Gastrocnemius medialis (tissue), 4 donors: ENCODE results near the gene SPECC1L. TPM values are rescaled to one million over a fixed set of nuclear protein-coding genes. Genes with fewer than 3 reads are reported as not detected.
"Not testable (repeated sequence)": the region's sequence is repeated elsewhere in the genome, so short reads cannot be mapped to it uniquely, and the experiment has no call there.

ENCODE experiments used
- ATAC-seq, 2 donors: fragments of 150-250 bp; one replicate each; pipeline ENCODE4 v1.9.1; 2016
- DNase-seq, 2 donors: peaks; one replicate each; pipeline ENCODE4 v3.0.0-alpha.2; 2019
- H3K27ac ChIP-seq, 4 donors: fragments of 200-600 bp; sonication (generic); 1 replicate in 1 of 4; 2 replicates in 3 of 4; pipeline ENCODE4 v1.5.1; 2016 to 2018; ENCODE audit warnings: mild to moderate bottlenecking in 2 of 4, moderate library complexity in 1 of 4
- H3K27me3 ChIP-seq, 3 donors: fragments of 200-600 bp; sonication (generic) in 2 of 3; 1 replicate in 1 of 3; 2 replicates in 2 of 3; pipeline versions ENCODE4 v1.5.1 to v1.6.0; 2016 to 2019; ENCODE audit warnings: mild to moderate bottlenecking in 1 of 3, moderate library complexity in 1 of 3
- H3K36me3 ChIP-seq, 2 donors: fragments of 200-600 bp; sonication (generic) in 1 of 2; one replicate each; pipeline ENCODE4 v1.5.1; 2017 to 2018
- H3K4me1 ChIP-seq, 2 donors: fragments of 200-600 bp; sonication (generic) in 1 of 2; one replicate each; pipeline ENCODE4 v1.5.1; 2016 to 2017; ENCODE audit warnings: mild to moderate bottlenecking in 2 of 2
- H3K4me3 ChIP-seq, 4 donors: fragments of 200-600 bp; sonication (generic) in 3 of 4; 1 replicate in 1 of 4; 2 replicates in 3 of 4; pipeline ENCODE4 v1.5.1; 2016 to 2019; ENCODE audit warnings: mild to moderate bottlenecking in 2 of 4
- H3K9me3 ChIP-seq, 3 donors: fragments of 200-600 bp; sonication (generic) in 2 of 3; 1 replicate in 1 of 3; 2 replicates in 2 of 3; pipeline ENCODE4 v1.5.1; 2016 to 2019
- POLR2A ChIP-seq, 2 donors: fragments of 450-650 bp; IDR thresholded peaks; one replicate each; pipeline ENCODE4 v1.6.1; 2017; ENCODE audit warnings: antibody characterized with exemption in 2 of 2, mild to moderate bottlenecking in 2 of 2, moderate library complexity in 2 of 2
- in situ Hi-C, 4 donors: fragments of 200-750 bp; cut with MboI; loops; one replicate each; pipeline versions ENCODE4 v1.15.0 to v1.8.0; 2017; ENCODE audit warnings: low sequenced_read_pairs in 4 of 4
- intact Hi-C: fragments of 100-400 bp; cut with DNase I; formaldehyde crosslinking; loops from one replicate; pipeline ENCODE4 v1.15.1; 2023; ENCODE audit warnings: low total_unique reads
- total RNA-seq, 4 donors: library from RNA; depleted of rRNA; stranded (reverse); fragments of >200 nt; gene quantifications; one replicate each; pipeline versions ENCODE4 v1.1.0 to v1.2.3, GENCODE V29; 2016
- TF ChIP-seq, protein P1 (sequence below), 5 experiments: fragments of 450-650 bp in 3 of 5; fragments of 200-600 bp in 2 of 5; sonication (generic) in 2 of 5; IDR thresholded peaks in 4 of 5; conservative IDR thresholded peaks in 1 of 5; 1 replicate in 4 of 5; 2 replicates in 1 of 5; pipeline ENCODE4 v1.5.1; 2016 to 2019; ENCODE audit warnings: antibody characterized with exemption in 5 of 5, mild to moderate bottlenecking in 3 of 5, moderate library complexity in 3 of 5

The SPECC1L gene
- total RNA-seq, 4 donors from 2014 or later: 16.2 to 19.9 (median 18.7) TPM

DNA sequence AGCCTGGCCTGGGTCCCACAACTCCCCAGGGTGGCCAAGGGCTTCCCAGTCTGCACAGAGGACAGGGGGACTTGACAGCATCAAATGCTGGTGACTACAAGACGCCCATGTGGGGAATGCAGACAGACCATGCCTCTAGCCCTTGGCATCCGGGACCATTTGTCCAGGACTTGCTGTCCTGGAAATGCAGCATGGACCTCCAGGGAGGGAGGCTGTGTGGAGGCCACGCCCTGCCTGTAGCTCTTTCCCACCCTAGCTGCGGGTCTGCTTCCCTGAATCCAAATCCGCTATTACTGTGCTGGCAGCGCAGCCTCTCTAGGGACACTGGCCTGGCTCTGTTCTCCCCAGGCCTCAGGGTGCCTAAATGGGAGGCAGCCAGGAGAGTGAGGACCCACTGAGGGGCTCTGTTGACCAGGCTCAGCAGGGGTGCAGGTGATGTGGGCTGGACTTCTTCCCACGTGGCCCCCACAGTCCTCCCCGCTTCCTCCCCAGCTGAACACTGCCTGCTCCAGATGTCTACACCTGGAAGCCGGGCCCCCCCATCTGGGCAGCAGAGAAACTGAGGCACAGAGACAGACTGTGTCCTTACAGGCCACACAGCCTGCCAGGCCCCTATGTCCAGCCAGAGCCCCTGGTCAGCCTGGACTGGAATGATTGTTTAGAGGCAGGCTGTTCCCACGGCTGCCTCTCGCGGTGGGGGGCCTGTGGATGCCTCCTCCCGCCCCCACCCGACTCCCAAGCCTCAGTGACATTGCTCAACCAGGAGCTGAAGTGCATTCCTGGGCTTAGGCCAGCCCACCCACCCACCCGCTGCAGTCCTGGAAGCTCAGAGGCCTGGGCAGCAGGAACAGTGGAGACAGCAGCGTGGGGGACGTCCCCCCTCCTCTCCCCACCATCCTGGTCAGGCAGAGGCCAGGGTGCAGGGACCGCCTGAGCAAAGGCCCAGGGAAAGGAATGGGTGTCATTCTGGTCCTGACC lies 24.8 kb upstream of the SPECC1L start:
- intact Hi-C loops (loop anchor here (5.0 kb wide), 1 partner anchor 39 kb away; no protein-coding TSS in a partner anchor), in situ Hi-C loops (loop anchor here in 3 of 4 donors (10.0 to 25.0 kb wide), 2 partner anchors 51 to 134 kb away; no protein-coding TSS in a partner anchor)
- TF ChIP-seq, protein P1, sequence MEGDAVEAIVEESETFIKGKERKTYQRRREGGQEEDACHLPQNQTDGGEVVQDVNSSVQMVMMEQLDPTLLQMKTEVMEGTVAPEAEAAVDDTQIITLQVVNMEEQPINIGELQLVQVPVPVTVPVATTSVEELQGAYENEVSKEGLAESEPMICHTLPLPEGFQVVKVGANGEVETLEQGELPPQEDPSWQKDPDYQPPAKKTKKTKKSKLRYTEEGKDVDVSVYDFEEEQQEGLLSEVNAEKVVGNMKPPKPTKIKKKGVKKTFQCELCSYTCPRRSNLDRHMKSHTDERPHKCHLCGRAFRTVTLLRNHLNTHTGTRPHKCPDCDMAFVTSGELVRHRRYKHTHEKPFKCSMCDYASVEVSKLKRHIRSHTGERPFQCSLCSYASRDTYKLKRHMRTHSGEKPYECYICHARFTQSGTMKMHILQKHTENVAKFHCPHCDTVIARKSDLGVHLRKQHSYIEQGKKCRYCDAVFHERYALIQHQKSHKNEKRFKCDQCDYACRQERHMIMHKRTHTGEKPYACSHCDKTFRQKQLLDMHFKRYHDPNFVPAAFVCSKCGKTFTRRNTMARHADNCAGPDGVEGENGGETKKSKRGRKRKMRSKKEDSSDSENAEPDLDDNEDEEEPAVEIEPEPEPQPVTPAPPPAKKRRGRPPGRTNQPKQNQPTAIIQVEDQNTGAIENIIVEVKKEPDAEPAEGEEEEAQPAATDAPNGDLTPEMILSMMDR (IDR thresholded peaks at IDR 0.05 in 4 of 5, conservative IDR thresholded peaks at IDR 0.05 in 1 of 5): peak in 1 of 5 experiments; percentile 24
- Histone ChIP-seq H3K4me1 (peaks cover 14 to 20% of the 10 kb centered on the region in 2 donors), H3K27ac (peak overlapping the region; percentile 73 to 82 (median 77)), H3K4me3 (peak overlapping the region; percentile 24 to 53 (median 43))
- not testable (repeated sequence) for H3K27me3 ChIP-seq, H3K9me3 ChIP-seq, H3K36me3 ChIP-seq
- DNase-seq (peak; percentile 65 to 83), ATAC-seq (peak; percentile 85 to 87)

DNA sequence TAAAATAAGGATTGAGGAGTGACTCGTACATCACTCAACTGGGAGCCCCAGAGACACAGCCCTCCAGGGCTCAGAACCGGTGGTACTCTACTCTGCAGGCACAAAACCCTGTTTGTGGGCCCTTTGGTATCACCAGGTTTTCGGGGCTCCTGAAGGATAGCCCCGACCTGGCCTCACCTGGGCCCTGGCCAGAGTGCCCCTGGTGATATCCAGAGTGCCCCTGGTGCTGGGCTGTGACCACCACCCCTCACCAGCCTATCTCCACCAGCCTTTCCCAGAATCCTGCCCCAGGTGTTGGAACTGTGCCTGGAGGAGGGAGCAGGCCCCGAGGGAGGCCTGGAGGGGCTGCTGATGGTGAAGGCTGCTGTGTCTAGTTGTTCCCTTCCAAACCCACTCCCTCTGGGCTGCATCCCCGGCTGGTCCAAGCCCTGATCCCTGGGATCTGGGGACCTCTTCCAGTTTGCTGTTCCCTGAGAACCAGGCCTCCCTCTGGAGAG lies 23.6 kb upstream of the SPECC1L start:
- ATAC-seq (peak in 1 of 2 donors; percentile 16), DNase-seq (no peak)
- in situ Hi-C loops: loop anchor here in 3 of 4 donors (10.0 to 25.0 kb wide), 2 partner anchors 52 to 135 kb away; no protein-coding TSS in a partner anchor
- intact Hi-C loops: loop anchor here (1.0 to 5.0 kb wide), 2 partner anchors 40 to 58 kb away; no protein-coding TSS in a partner anchor
- peak overlapping the region; percentile 73 to 82 (median 77) for H3K27ac ChIP-seq
- H3K27me3 ChIP-seq: no peaks in the 10 kb centered on the region
- H3K36me3 ChIP-seq: no peaks in the 10 kb centered on the region
- H3K4me1 ChIP-seq: peaks cover 14 to 20% of the 10 kb centered on the region in 2 donors
- H3K9me3 ChIP-seq: no peaks in the 10 kb centered on the region
- no peak overlapping the region for H3K4me3 ChIP-seq
- TF ChIP-seq POLR2A (IDR thresholded peaks at IDR 0.05): no peak
- TF ChIP-seq, protein P1 (IDR thresholded peaks at IDR 0.05 in 4 of 5, conservative IDR thresholded peaks at IDR 0.05 in 1 of 5): no peak

DNA sequence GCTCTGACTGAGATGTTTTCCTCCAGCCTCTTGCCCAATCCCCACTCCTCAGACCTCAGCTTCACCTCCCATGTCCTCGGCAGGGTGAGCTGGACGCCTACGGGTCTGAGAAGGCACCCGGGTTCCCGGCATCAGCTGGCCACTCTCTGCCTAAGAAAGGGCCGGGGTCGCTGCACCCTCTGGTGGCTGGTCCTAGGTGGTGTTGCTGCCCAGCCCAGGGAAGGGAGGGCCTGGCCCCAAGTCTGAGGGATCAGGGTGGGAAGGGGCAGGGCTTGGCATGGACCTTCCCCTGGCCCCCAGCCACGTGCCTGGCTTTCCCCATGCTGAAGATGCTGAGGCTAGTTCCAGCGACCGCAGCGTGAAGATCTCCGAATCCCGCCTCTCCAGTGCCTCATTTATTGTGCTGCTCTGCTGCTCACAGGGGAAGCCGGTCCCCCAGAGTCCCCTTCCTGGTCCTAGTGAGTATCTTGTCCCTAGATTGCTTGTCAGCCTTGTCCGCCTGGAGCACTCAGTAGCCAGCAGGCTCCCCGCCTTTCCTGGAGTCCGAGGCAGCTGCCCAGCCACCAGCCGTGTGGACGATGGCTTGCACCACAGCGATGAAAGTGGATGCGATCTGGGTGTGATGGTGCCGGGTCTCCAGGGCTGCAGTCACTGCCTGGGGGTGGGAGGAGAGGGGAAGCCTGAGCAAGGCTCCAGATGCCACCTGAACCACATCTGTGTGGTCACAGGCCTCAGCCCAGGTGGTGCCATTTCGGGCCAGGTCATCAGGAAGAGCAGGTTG lies 22.9 kb upstream of the SPECC1L start:
- no peak overlapping the region for H3K4me3 ChIP-seq
- in situ Hi-C loops: loop anchor here in 3 of 4 donors (10.0 to 25.0 kb wide), 2 partner anchors 53 to 135 kb away; no protein-coding TSS in a partner anchor
- TF ChIP-seq POLR2A (IDR thresholded peaks at IDR 0.05): no peak
- TF ChIP-seq, protein P1 (IDR thresholded peaks at IDR 0.05 in 4 of 5, conservative IDR thresholded peaks at IDR 0.05 in 1 of 5): peak; percentile 81 to 92 (median 88)
- H3K27ac ChIP-seq: peak overlapping the region; percentile 73 to 82 (median 77)
- DNase-seq: peak; percentile 80 to 93
- H3K4me1 ChIP-seq: peaks cover 14 to 20% of the 10 kb centered on the region in 2 donors
- intact Hi-C loops: loop anchor here (1.0 to 5.0 kb wide), 2 partner anchors 40 to 58 kb away; no protein-coding TSS in a partner anchor
- no peaks in the 10 kb centered on the region for H3K27me3 ChIP-seq
- H3K36me3 ChIP-seq: no peaks in the 10 kb centered on the region
- ATAC-seq: peak; percentile 84 to 94
- H3K9me3 ChIP-seq: no peaks in the 10 kb centered on the region

DNA sequence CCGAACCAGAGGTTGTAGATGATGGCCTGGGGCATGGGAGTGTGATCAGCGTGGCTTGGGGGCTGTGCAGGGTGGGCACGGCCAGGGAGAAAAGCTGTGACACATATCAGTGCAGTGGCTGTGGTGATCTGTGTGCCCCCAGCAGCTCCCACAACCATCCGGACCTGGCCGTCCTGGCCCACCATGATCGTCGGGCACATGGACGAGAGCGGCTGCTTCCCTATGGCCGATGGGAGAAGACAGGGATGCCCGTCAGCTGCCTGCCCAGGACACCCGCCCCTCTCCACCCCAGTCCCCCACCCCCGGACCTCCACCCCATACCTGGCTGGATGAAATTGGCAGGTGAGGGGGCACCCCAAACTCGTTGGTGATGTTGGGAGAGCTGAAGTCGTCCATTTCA lies 22.0 kb upstream of the SPECC1L start:
- intact Hi-C loops: loop anchor here (5.0 kb wide), 1 partner anchor 41 kb away; no protein-coding TSS in a partner anchor
- ATAC-seq: not testable (repeated sequence)

DNA sequence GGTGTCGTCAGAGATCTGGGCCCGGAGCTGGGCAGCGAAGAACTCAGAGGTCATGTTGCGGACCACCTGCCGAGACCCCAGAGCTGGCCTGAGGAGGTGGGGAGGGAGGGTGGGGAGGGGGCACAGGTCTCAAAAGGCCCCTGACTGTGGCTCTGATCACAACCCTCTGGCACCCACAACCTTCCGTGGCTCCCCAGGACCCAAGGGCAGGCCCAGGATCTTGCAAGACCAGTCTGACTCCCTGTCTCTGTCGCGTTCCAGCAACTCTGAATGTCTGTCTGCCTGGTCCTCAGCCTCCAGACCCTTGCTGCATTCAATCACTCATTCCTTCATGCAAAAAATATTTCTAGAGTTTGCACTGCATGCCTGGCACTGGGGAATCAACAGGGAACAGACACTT lies 21.2 kb upstream of the SPECC1L start:
- intact Hi-C loops (loop anchor here (5.0 kb wide), 1 partner anchor 42 kb away; no protein-coding TSS in a partner anchor), in situ Hi-C loops (loop anchor here in 3 of 4 donors (10.0 to 25.0 kb wide), 2 partner anchors 55 to 137 kb away; no protein-coding TSS in a partner anchor)
- H3K4me3 ChIP-seq, H3K27me3 ChIP-seq, H3K9me3 ChIP-seq, ATAC-seq, H3K27ac ChIP-seq, DNase-seq, H3K36me3 ChIP-seq: not testable (repeated sequence)
- H3K4me1 ChIP-seq: peaks cover 13 to 20% of the 10 kb centered on the region in 2 donors

More for the DNA sequence above, 22.0 kb upstream of the SPECC1L start:
- H3K27me3 ChIP-seq, H3K4me3 ChIP-seq, DNase-seq, H3K9me3 ChIP-seq, H3K27ac ChIP-seq, H3K36me3 ChIP-seq: not testable (repeated sequence)
- in situ Hi-C loops: loop anchor here in 3 of 4 donors (10.0 to 25.0 kb wide), 2 partner anchors 54 to 136 kb away; no protein-coding TSS in a partner anchor
- peaks cover 14 to 20% of the 10 kb centered on the region in 2 donors for H3K4me1 ChIP-seq

DNA sequence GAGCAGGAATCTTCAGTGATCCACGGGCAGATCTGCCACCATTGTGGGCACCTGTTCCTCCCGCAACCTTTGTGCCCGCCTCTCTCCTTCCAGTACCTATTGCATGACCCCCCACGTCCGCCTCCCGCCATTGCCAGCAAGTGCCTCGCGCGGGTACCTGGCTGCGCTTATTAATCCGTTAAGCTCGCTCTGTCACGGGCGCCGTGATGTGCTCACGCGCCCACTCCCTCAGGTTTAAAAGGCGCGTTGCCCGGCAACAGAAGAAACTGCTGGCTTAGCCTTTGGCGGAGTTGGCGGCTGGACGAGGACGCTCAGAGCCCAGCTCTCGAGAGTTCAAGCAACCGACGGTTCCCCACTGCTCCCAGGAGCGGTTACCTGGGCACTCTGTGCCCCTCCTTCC lies 19.3 kb upstream of the SPECC1L start:
- ATAC-seq, DNase-seq, intact Hi-C loops: not testable (repeated sequence)

DNA sequence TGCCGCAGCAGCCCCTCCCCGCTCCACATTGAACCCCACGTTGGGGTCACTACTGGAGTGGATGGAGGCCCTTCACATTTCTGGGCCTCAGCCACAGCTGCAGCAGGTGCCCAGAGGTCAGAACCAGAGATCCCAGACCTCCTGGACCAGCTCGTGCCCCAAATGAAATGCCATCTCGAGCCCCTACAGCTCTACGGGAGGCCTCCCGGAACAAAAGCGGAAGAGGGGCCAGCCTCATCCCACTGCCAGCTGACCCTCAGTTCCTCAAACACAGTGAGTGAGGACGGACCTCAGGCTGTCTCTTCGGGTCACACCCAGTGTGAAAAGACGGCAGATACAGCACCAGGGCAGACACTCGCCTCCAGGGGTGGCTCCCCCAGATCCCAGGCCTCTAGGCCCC lies 17.5 kb upstream of the SPECC1L start:
- in situ Hi-C loops, intact Hi-C loops, H3K9me3 ChIP-seq, H3K27me3 ChIP-seq, ATAC-seq, H3K27ac ChIP-seq, H3K4me3 ChIP-seq, H3K36me3 ChIP-seq, DNase-seq, H3K4me1 ChIP-seq: not testable (repeated sequence)

More for the DNA sequence above, 19.3 kb upstream of the SPECC1L start:
- peaks cover 12 to 15% of the 10 kb centered on the region in 2 donors for H3K4me1 ChIP-seq
- H3K27ac ChIP-seq, in situ Hi-C loops, H3K36me3 ChIP-seq, H3K4me3 ChIP-seq, H3K9me3 ChIP-seq, H3K27me3 ChIP-seq: not testable (repeated sequence)
